Measurements from ENCODE around the gene TOGARAM1. TPM values are rescaled to one million over a fixed set of nuclear protein-coding genes. Genes with fewer than 3 reads are reported as not detected.
"Not testable (repeated sequence)": the region's sequence is repeated elsewhere in the genome, so short reads cannot be mapped to it uniquely, and the experiment has no call there.

The TOGARAM1 gene
- total and polyA plus RNA-seq, 2 donors (not counting 3 experiments of a cell fraction or from before 2014, with no cell fraction given): 4.2 to 13.8 TPM

DNA sequence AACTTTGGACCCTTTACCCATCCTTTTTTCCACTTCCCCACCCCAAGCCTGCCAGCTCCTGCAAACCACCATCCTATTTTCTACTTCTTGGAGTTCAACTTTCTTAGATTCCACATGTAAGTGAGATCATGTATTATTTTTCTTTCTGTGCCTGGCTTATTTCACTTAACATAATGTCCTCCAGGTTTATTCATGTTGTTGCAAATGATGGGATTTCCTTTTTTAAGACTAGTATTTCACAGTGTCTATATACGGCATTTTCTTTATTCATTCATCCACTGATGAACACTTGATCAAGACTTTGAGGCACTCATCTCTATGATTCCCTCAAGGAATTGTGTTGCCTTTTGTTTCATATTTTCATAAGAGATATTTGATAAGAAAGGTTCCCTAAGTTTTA lies 116.3 kb downstream of the TOGARAM1 start:
- POLR2A ChIA-PET: interaction anchor here (0.7 kb wide), 1 partner anchor 51 kb away, joined by 3 read pairs; no protein-coding TSS in a partner anchor
- H3K4me3 ChIP-seq (replicated peaks in 1 of 3; ENCODE audit: insufficient read depth in 1 of 3, low read depth in 1 of 3, low read length in 3 of 3): no peak overlapping the region
- no peak overlapping the region for H3K27ac ChIP-seq (ENCODE audit: insufficient read depth, low read depth, low read length)
- intact Hi-C loops (cut with micrococcal nuclease) (no loop called here), dilution Hi-C loops (cut with MboI; ENCODE audit: extremely low pct_ligation_motif_present, low sequenced_read_pairs) (no loop called here)
- no peaks in the 10 kb centered on the region for H3K79me2 ChIP-seq (ENCODE audit: control insufficient read depth, insufficient read depth, low read length)
- H3K27me3 ChIP-seq (ENCODE audit: control insufficient read depth in 2 of 2, insufficient read depth in 2 of 2, low read length in 2 of 2): no peaks in the 10 kb centered on the region
- TF ChIP-seq MYC (IDR thresholded peaks at IDR 0.05; ENCODE audit: low read depth, low read length) (no peak), GATA2 (IDR thresholded peaks at IDR 0.05; ENCODE audit: insufficient read depth, insufficient read length, low read depth, low read length) (no peak)
- no TSS peak for BruUV-seq (replicated peaks)
- H3K4me2 ChIP-seq (ENCODE audit: insufficient read depth, low read length): no peak overlapping the region
- CTCF ChIA-PET: interaction anchor here (0.7 to 1.7 kb wide), 3 partner anchors 11 to 165 kb away, joined by 4 to 6 read pairs (median 4); no protein-coding TSS in a partner anchor
- no peaks in the 10 kb centered on the region for H3K36me3 ChIP-seq (ENCODE audit: control insufficient read depth in 2 of 2, extremely low read depth in 1 of 2, insufficient read depth in 2 of 2, low read length in 2 of 2)
- no peaks in the 10 kb centered on the region for H3K4me1 ChIP-seq (ENCODE audit: control insufficient read depth, extremely low read depth, insufficient read depth, low read length)
- no peaks in the 10 kb centered on the region for H3K9me1 ChIP-seq (replicated peaks; ENCODE audit: control insufficient read depth, extremely low read depth, insufficient read depth, low read length)
- DNase-seq (ENCODE audit: low read depth, low spot score): no peak
- H4K20me1 ChIP-seq (replicated peaks; ENCODE audit: control insufficient read depth, extremely low read depth, insufficient read depth, low read length): no peaks in the 10 kb centered on the region
- H3K9me3 ChIP-seq (replicated peaks; ENCODE audit: control insufficient read depth, insufficient read depth, low read length): no peaks in the 10 kb centered on the region
- no peak overlapping the region for H3K9ac ChIP-seq (replicated peaks; ENCODE audit: extremely low read depth, insufficient read depth, low read length)
- H2AFZ ChIP-seq (ENCODE audit: low read depth, low read length): no peak overlapping the region
- no peak for FAIRE-seq

DNA sequence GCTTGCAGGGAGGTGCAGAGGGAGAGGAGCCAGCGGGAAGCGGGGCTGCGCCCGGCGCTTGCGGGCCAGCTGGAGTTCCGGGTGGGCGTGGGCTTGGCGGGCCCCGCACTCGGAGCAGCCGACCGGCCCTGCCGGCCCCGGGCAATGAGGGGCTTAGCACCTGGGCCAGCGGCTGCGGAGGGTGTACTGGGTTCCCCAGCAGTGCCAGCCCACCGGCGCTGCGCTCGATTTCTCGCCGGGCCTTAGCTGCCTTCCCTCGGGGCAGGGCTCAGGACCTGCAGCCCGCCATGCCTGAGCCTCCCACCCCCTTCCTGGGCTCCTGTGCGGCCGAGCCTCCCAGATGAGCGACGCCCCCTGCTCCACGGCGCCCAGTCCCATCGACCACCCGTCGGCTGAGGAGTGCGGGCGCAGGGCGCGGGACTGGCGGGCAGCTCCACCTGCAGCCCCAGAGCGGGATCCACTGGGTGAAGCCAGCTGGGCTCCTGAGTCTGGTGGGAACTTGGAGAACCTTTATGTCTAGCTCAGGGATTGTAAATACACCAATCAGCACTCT lies 118.5 kb downstream of the TOGARAM1 start:
- H4K20me1 ChIP-seq (replicated peaks; ENCODE audit: control insufficient read depth, extremely low read depth, insufficient read depth, low read length); BruUV-seq (replicated peaks); H3K4me1 ChIP-seq (ENCODE audit: control insufficient read depth, extremely low read depth, insufficient read depth, low read length); FAIRE-seq; H3K27me3 ChIP-seq (ENCODE audit: control insufficient read depth in 2 of 2, insufficient read depth in 2 of 2, low read length in 2 of 2); H3K36me3 ChIP-seq (ENCODE audit: control insufficient read depth in 2 of 2, extremely low read depth in 1 of 2, insufficient read depth in 2 of 2, low read length in 2 of 2); dilution Hi-C loops (cut with MboI; ENCODE audit: extremely low pct_ligation_motif_present, low sequenced_read_pairs); POLR2A ChIA-PET; H3K9me1 ChIP-seq (replicated peaks; ENCODE audit: control insufficient read depth, extremely low read depth, insufficient read depth, low read length); H3K27ac ChIP-seq (ENCODE audit: insufficient read depth, low read depth, low read length); H3K4me3 ChIP-seq (replicated peaks in 1 of 3; ENCODE audit: insufficient read depth in 1 of 3, low read depth in 1 of 3, low read length in 3 of 3); H3K9me3 ChIP-seq (replicated peaks; ENCODE audit: control insufficient read depth, insufficient read depth, low read length); H3K9ac ChIP-seq (replicated peaks; ENCODE audit: extremely low read depth, insufficient read depth, low read length); DNase-seq (ENCODE audit: low read depth, low spot score); H2AFZ ChIP-seq (ENCODE audit: low read depth, low read length); H3K4me2 ChIP-seq (ENCODE audit: insufficient read depth, low read length): not testable (repeated sequence)
- CTCF ChIA-PET: interaction anchor here (1.1 kb wide), 1 partner anchor 10 kb away, joined by 3 read pairs; no protein-coding TSS in a partner anchor
- intact Hi-C loops (cut with micrococcal nuclease): loop anchor here (5.0 kb wide), 1 partner anchor 183 kb away; a partner anchor contains a TSS
- H3K79me2 ChIP-seq (ENCODE audit: control insufficient read depth, insufficient read depth, low read length): peaks cover 16% of the 10 kb centered on the region

GRCh38 chr14:45081096-45081495 lies 119.1 kb downstream of the TOGARAM1 start:
- intact Hi-C loops (cut with micrococcal nuclease): loop anchor here (5.0 kb wide), 1 partner anchor 184 kb away; a partner anchor contains a TSS
- dilution Hi-C loops (cut with MboI; ENCODE audit: extremely low pct_ligation_motif_present, low sequenced_read_pairs); H3K27me3 ChIP-seq (ENCODE audit: control insufficient read depth in 2 of 2, insufficient read depth in 2 of 2, low read length in 2 of 2); H3K4me3 ChIP-seq (replicated peaks in 1 of 3; ENCODE audit: insufficient read depth in 1 of 3, low read depth in 1 of 3, low read length in 3 of 3); BruUV-seq (replicated peaks); FAIRE-seq; H3K36me3 ChIP-seq (ENCODE audit: control insufficient read depth in 2 of 2, extremely low read depth in 1 of 2, insufficient read depth in 2 of 2, low read length in 2 of 2); DNase-seq (ENCODE audit: low read depth, low spot score); POLR2A ChIA-PET; H2AFZ ChIP-seq (ENCODE audit: low read depth, low read length); H3K9me3 ChIP-seq (replicated peaks; ENCODE audit: control insufficient read depth, insufficient read depth, low read length); H3K9ac ChIP-seq (replicated peaks; ENCODE audit: extremely low read depth, insufficient read depth, low read length); H3K4me1 ChIP-seq (ENCODE audit: control insufficient read depth, extremely low read depth, insufficient read depth, low read length); H3K4me2 ChIP-seq (ENCODE audit: insufficient read depth, low read length); H4K20me1 ChIP-seq (replicated peaks; ENCODE audit: control insufficient read depth, extremely low read depth, insufficient read depth, low read length); H3K27ac ChIP-seq (ENCODE audit: insufficient read depth, low read depth, low read length); H3K9me1 ChIP-seq (replicated peaks; ENCODE audit: control insufficient read depth, extremely low read depth, insufficient read depth, low read length): not testable (repeated sequence)
- peaks cover 22% of the 10 kb centered on the region for H3K79me2 ChIP-seq (ENCODE audit: control insufficient read depth, insufficient read depth, low read length)
- CTCF ChIA-PET: interaction anchor here (1.1 kb wide), 1 partner anchor 9 kb away, joined by 3 read pairs; no protein-coding TSS in a partner anchor

All from endothelial cell of umbilical vein (primary cell).